Stimulated activated CD4-positive, alpha-beta T cell treated with anti-CD3 and anti-CD28 coated beads, TNF-alpha, amount 100 ng/mL, for 4 hours (primary cell): ENCODE data around the gene TMEM14C.

Experiments
- DNase-seq, 3 experiments: peaks; one replicate each; pipeline ENCODE4 v3.0.0-alpha.2; 2020; ENCODE audit warnings: low read depth in 3 of 3

The TMEM14C gene

DNA sequence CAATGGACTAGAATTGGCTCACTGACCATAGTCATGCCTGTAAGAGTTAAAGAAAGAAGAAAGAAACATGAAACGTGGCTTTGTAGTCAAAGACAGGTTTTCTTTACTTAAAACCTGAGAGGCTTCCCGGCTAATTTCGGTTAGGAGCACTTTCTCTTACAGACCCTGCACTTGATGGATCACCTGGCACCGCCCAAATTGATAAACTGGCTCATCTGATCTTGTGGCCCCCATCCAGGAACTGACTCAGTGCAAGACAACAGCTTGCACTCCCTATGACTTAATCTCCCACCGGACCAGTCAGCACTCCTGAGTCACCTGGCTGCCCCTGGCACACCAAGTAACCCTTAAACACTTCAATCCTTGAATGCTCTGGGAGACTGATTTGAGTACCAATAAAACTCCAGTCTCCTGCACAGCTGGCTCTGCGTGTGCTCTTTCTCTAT lies 37.0 kb downstream of the TMEM14C start:
- DNase-seq, result no peak

DNA sequence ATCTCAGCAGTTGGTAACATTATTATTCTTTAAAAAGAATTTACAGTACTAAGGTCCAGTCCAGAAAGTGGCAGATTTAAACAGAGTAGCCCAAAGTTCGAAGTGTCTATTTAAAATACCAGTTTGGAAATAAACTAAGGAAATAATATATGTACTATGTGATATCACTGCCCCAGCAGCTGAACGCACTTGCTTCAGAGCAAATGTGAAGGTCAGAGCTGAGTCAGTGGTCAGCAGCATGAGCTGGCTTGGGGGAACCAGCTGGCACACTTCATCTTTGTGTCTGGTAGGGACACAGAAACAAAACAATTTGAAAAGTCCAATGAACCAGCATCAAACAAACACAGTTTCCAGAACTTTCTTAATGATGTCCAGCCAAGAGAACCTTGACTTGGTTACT lies 40.1 kb downstream of the TMEM14C start:
- no peak for DNase-seq

DNA sequence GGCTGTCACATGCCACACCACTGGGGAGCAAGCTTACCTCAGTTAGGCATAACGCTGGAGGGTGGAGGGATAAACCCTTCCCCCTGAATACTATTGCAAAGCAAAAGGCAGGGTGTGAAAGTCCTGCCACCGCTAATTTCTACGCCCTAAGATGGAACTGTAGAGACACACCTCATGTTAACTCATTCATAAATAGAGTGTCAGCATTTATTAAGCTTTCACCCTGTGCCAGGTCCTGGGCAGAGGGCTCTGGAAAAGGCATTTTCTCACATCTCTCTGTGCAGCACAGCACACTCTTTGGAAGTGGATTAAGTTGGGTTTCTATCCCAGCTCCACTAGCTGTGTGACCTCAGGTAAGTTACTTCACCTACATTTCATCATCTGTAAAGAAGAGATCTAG lies 46.5 kb downstream of the TMEM14C start:
- DNase-seq, result no peak

DNA sequence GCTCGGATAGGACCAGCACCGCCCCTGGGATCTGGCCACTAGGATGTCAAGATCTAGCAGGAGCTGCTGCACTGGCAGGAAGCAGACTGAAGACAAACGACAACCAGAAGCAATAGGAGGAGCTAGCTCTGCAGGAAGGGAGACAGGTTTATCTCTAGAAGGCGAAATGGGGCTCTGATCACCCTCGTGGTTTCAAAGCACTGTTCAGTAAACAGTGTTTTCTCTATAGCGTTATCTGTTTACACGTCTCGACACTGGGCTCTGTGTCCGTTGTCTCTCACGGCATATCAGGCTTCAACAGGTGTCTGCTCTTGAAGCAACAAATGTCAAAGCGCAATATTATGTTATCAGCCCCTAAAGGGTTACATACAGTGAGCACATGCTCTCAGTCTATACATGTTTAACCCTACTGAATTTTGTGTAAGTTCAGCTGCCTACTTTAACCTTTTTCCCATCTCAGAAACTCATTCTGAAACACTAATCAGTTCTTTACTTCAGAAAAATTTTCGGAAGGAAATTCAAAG lies 48.6 kb downstream of the TMEM14C start:
- no peak for DNase-seq

GRCh38 chr6:10778230-10778629 lies 55.4 kb downstream of the TMEM14C start:
- DNase-seq, result no peak

GRCh38 chr6:10779076-10779475 lies 56.2 kb downstream of the TMEM14C start:
- no peak for DNase-seq
